ENCODE measurements around the gene DTX4.
A peak's percentile ranks its signal among the peaks of the same experiment; 100 is the strongest.
"Not testable (repeated sequence)": the region's sequence is repeated elsewhere in the genome, so short reads cannot be mapped to it uniquely, and the experiment has no call there.

DTX4 gene

GRCh38 chr11:59171508-59172322, at the start of gene DTX4:
Gene DTX4, plus strand, starts transcription at chr11:59172132. Its CDS starts 464 bp downstream, at chr11:59172596.
- DNase-seq = peak; percentile 94

DNA sequence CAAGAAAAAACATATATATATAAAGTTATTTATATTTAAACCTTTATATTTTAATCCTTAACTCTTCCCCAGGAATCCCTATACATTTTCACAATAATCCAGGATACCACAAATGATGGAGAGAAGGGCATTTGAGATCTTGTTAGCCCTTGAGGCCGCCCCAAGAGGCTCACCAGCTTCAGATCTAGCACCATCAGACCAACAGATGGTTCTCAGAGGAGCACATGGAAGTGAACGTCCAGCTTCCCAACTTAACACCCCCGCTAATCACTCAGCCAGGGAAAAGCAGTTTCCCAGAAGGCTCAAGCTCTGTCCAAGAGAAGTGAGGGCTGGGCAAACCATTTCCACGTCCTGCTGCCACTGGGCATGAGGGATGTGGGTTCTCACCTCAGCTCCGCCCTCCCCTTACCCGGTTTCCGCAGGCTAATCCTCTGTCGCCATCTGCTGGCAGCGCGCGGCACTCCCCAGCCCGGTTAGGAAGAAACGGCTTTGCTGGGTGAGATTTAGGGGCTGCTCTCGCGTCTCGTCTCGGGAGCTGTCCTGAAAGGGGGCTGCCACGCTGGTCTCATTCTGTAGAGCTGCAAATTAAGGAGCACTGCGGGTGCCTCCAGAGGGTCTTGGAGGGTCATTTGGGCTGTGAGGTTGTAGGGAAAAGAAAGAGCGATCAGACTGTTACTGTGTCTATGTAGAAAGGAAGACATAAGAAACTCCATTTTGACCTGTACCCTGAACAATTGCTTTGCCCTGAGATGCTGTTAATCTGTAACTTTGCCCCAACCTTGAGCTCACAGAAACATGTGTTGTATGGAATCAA, 36.1 kb upstream of the DTX4 start:
- DNase-seq = peak; percentile 91

DNA sequence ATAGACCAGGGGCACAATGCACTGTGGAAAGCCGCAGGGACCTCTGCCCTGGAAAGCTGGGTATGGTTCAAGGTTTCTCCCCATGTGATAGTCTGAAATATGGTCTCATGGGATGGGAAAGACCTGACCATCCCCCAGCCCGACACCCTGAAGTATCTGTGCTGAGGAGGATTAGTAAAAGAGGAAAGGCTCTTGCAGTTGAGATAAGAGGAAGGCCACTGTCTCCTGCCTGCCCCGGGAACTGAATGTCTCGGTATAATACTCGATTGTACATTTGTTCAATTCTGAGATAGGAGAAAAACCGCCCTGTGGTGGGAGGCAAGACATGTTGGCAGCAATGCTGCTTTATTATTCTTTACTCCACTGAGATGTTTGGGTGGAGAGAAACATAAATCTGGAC, 35.4 kb upstream of the DTX4 start:
- DNase-seq = not testable (repeated sequence)

DNA sequence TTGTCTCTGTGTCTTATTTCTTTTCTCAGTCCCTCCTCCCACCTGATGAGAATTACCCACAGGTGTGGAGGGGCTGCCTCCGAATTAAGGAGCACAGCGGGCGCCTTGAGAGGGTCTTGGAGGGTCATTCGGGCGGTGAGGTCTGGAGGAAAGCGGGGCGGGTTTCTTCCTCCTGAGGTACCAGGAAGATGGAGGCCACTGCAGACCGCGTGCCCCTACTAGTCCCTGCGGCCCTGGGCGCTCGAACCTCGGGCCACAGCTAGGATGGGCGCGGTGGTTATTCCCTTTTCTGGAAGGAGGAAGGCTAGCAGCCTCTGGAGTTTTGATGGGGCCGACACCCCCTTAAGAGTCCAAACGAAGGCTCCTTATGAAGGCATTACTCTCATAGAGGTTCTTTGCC, 34.7 kb upstream of the DTX4 start:
- no peak for DNase-seq

- no peak for DNase-seq
Observed at GRCh38 chr11:59138643-59139042, 33.3 kb upstream of the DTX4 start.

DNA sequence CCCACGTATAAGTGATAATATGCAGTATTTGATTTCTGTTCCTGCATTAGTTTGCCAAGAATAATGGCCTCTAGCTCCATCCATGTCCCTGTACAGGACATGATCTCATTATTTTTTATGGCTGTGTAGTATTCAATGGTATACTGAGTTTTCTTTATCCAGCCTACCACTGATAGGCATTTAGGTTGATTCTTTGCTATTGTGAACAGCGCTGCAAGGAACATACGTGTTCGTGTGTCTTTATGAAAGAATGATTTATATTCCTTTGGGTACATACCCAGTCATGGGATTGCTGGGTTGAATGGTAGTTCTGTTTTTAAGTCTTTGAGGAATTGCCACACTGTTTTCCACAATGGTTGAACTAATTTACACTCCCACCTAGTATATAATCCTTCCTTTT, 30.7 kb upstream of the DTX4 start:
- no peak for DNase-seq

- DNase-seq = no peak
Observed at GRCh38 chr11:59141673-59142460, 30.1 kb upstream of the DTX4 start.

DNA sequence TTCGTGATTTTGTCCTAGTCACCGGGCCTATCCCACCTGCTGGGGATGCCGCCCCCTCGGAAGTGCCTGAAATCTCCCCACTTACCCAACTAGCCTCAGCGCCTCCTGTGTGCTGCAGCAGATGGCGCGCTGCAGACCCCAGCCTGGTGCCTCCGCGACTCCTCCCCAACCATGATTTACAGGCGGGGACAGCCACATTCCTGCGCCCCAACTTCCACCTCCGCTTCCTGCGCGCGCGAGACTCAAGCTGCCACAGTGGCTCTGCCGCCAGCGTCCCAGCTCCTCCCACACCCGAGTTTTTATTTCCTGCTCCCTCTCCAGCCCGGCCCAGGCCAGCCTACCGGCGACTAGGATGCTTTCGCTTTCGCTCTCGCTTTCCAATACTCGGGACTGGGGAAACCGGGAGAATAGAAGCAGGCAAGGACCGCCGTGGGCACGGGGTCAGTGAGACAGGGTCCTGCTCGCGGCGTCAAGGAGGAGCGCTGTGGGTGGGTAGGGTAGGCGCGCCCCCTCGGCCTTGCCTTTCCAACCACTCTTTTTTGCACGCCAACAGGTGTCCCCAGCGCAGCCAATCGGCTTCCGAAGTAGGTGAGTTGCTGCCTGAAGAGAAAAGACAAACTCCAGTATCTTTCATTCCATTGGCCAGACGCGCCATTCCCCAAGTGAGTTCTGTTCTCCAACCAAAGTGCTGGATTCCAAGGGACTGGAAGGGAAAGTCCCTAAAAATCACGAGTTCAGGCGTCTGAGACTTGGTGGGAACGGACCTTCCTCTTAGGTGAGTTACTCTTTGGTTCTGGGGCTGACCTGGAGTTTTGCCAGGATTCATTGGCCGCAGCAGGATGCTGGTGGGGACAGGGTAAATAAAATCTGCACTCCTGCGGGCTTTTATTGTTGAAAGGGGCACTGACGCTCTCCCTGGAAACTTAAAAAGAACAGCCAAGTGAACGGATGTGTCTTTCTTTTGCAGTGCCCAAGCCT, 29.1 kb upstream of the DTX4 start, which contains the start of gene FAM111A:
Gene FAM111A (plus strand): TSS at position 327 of the 978 bp plus-strand sequence. CDS start 6,017 bp downstream, outside the sequence.
- peak; percentile 93 for DNase-seq

DNA sequence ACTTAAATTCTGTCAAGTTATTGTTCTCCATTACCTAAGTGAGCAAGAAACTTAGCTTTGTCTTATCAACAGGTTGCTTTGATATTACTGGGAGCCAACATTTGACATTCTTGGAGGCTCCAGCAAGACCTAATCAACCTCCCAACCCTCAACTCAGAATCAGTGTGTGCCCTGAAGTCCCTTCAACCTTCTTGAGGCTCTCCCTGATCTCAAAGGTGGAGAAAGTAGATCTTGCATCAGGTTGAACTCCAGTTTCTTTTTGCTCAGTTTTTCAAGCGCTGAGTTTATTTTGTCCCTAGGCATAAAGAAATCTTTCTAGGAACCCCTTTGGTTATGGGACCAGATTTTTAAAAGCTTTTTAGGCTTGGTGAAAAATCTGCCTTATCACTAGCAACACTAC, 27.8 kb upstream of the DTX4 start:
- peak; percentile 12 for DNase-seq

GRCh38 chr11:59144579-59145345, 27.2 kb upstream of the DTX4 start:
- peak; percentile 88 for DNase-seq

DNA sequence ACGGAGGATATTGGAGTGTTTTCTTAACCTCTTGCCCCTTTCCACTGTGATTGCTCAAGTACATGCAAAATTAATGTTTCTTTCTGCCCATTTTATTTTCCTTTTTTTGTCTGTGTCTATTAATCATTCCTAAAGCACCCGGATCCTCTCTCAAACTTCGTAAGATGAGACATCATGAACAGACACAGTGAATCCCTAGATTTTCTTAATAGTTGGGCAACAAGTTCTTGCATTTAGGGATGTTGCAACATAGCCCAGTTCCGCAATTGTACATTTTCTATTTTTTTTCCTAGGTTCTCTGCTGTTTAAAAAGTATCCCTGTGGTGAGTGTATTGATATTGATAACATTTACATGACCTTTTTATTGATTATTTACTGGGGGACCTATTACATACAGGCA, 26.4 kb upstream of the DTX4 start:
- DNase-seq = no peak

DNA sequence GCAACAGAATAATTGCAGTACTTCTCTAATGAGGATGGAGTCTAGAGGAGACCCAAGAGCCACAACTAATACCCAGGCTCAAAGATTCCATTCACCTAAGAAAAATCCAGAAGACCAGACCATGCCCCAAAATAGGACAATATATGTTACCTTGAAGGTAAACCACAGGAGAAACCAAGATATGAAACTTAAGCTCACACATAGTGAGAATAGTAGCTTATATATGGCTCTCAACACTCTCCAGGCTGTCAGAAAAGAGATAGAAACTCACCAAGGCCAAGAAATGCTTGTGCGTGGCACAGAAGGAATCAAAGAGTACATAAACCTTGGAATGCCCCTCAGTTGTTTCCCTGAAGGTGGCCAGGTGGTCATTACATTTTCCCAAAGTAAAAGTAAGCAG, 20.2 kb upstream of the DTX4 start:
- DNase-seq = peak; percentile 12

- DNase-seq = peak; percentile 59
Observed at GRCh38 chr11:59152312-59152951, 19.5 kb upstream of the DTX4 start.

DNA sequence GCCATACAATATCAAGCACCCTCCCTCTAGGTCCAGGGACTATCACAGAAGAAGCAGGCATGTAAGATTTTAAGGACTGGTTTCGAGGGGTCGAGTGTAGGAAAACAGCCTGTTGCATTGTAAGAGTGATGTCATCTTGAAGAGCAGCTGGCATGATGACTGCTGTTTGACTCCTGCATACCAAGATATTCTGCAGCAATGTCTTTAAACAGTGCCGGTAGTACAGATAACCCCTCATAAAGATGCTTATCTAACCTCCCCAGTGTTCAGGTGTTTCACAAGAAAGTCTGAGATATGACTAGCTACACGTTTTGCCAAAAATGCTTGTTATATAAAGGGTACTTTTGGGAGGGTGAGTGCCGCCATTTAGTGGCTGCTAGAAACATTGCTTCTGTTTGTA, 17.3 kb upstream of the DTX4 start:
- DNase-seq = no peak

DNA sequence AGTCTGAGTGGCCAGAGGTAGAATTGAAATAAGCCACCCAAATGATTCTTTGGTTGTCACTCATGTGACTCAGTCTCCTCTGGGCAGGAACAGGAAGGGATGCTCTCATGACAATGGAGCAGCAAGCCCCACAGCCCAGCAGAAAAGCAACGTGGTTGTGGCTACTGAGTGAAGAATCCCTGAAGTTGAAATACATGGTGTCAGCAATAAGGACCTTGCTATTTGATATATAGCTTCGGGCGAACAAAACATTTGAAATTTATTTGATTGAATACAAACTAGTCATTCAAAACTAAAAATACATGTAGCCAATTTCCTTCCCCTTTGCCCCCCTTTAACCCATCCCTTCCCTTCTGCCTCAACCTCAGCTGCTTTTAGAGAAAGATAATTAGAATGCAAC, 14.5 kb upstream of the DTX4 start:
- no peak for DNase-seq

DNA sequence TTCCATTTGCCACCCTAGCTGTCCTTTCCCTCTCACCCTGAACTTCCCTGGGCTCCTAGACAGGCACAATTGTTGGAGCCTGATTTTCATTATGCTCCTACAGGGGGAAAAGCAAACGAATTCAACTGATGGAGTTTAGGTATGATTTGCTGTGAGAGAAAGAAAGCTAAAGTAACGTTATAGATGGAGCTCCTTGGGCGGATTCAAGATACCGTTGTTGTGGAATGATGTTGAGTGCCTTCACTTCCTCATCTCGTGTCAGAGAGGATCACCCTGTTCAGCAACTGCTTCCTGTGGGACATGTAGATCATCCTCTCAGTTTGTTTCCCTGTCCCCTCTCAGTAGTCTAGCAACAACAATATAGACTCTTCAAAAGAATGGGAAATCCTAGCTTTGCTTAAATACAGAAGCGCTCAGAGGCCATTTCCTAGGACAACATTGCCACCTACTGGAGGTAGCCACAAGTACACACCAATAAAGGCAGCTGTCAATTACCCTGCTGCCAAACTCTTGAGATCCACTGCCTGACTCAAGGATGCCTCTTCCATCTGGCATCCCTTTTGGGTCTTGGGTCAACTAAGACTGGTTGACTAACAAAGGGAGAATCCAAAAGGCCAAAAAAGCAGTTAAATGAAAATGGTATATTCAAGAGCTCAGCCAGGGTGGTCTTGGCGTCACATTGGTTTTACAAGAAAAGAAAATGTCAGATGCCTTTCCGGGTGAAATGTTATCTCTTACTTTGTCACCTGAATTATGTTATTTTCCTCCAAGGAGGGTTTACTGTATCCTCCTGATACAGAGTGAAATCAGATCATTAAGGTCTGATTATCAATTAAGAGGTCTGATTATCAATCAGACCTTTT, 13.5 kb upstream of the DTX4 start:
- DNase-seq = peak; percentile 74

- DNase-seq = no peak
Observed at GRCh38 chr11:59164028-59164427, 7.9 kb upstream of the DTX4 start.

DNA sequence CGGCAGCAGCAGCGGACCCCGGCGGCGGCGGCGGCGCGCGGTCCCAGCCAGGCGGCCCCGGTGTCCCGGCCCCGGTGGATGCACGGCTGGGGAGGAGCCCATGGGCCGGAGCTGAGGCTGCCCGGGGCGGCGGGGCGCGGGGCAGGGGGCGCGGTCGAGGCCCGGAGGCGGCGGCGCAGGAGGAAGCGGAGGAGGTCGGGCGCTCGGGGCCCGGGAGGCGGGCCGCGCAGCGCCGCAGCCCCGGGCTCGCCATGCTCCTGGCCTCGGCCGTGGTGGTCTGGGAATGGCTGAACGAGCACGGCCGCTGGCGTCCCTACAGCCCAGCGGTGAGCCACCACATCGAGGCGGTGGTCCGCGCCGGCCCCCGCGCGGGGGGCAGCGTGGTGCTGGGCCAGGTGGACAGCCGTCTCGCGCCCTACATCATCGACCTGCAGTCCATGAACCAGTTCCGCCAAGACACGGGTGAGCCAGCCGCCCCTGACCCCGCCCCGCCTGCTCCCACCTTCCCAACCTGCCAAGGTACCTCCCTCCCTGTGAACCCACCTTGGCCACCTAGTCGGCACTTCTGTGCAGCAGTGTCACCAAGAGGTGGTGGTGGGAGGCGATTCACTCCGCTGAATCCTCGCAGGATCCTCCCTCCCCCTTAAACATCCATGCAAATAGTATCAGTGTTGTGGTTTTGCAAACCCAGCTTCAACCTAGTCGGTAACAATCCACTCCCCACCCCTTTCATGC, 580 bp downstream of the DTX4 start:
- DNase-seq = no peak

All from activated CD4-positive, alpha-beta T cell treated with anti-CD3 and anti-CD28 coated beads, Interleukin-2, Interleukin-6, amounts not matched to agents 100 ng/mL and 50 ng/mL, durations not matched to agents 16 hours and 8 hours (primary cell).